ENCODE measurements around the gene CAPN2.
A peak's percentile ranks its signal among the peaks of the same experiment; 100 is the strongest.

The CAPN2 gene

DNA sequence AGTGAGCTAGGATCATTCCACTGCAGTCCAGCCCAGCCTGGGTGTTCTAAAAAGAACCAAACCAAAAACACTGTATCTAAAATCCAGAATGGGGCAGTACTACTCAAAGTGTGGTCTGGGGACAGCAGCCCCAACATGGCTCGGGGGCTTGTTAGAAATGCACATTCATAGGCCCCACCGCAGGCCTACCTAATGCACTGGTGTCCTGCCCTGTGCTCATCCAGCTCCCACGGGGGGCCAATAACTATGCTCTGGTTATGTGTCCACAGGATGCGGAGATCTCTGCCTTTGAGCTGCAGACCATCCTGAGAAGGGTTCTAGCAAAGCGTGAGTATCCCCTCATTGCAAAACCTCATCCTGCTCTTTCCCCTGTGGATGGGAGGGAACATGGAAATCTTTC lies 51.5 kb downstream of the CAPN2 start:
- no peak for DNase-seq

DNA sequence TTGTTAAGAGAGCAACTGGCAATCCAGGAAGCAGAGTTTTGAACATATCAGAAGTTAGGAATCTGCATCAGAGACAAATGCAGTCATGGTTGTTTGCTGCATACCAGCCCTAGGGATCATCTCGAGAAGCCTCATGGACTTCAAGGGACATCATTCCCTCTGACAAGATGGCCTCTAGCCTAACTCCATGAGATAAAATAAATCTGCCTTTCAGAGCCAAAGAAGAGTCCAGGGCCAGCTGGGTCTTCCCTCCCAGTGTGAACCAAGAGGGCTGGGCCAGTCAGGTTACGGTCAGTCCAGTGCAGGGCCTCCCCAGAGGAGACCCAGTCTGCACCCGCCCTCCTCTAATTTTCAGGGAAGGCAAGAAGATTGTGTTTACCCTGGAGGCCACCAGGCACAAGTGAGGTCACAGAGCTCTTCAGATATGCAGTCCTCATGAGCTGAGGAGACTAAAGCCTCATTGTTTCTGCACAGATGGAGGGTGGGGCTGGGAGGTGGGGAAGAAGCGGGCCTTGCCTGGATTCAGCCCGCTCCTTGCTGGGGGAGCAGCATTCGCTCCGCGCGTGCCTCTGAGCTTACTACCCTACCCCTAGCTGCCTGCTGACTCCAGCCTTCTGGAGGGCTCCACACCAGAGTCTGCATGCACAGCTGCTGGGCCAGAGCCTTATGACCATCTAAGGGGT lies 52.8 kb downstream of the CAPN2 start:
- peak; percentile 38 for DNase-seq

DNA sequence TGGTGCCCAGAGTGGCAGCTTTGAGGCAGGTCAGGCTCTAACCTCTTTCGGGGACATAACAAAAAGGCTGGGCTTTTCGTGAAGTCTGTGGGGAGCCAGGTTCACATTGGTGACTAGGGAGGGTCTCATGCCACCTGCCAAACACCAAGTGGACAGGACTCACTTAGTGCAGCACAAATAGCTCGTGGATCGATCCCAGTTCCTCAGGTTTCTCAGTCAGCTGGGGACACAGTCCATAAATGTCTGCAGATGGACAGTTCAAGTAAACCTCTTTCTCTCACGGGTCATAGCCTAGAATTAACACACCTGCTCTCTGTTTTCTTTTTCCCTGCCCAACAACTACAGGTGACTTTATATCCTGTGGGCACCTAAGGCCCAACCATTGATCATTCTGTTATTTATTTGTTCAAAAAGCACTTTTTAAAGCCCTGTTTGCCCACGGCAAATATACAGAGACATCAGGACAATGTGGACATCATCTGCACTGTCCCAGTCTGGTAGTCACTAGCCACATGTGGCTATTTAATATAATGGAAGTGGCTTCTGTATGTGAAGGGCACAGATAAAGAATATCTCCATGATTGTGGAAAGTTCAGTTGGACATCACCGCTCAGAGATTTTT lies 53.5 kb downstream of the CAPN2 start:
- DNase-seq = peak; percentile 41

DNA sequence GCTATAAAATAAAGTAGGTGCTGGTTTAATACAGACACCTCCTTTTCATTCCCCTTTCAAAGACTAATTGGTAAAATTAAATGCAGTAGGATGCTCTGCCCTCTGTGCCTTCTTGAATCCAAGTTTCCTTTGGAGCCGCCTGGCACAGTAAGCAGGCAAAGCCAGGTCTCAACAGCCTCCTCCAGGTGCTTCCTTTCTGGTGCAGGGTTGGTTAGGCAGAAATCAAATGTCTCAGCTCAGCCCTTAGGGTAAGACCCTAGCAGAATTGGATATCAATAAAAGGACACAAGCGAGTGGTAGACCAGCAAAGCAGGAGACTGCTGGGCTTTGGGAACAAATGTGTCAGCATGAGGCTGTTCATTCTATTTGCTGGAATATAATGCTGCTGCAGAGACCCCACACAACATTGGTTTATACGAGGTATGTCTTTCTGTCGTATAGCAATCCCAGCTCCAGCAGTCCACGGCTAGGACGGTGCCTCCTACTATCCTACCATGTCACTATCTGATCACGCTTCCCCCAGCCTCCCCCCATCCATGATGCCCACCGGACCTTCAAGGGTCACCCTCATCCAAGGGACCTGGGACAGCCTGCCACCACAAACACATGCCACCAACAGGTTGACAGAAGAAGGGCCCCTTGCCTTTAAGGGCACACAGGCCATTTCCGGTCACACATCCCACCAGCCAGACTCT lies 58.4 kb downstream of the CAPN2 start:
- DNase-seq = no peak

DNA sequence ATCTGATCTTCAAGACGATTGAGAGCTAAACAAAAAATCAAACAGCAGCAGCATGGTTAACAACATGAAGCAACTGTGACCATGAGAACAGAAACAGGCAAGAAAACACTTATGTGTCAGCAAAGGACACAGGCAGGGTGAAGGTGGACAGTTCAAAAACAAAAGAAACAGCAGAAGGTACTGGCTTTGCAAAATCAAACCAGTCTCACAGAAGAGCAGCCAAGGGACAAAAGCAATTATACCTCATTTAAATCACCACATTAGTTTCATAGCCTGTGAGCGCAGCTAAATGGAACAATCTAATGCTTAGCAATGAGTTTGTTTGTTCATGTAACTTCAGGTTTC lies 59.1 kb downstream of the CAPN2 start:
- no peak for DNase-seq

DNA sequence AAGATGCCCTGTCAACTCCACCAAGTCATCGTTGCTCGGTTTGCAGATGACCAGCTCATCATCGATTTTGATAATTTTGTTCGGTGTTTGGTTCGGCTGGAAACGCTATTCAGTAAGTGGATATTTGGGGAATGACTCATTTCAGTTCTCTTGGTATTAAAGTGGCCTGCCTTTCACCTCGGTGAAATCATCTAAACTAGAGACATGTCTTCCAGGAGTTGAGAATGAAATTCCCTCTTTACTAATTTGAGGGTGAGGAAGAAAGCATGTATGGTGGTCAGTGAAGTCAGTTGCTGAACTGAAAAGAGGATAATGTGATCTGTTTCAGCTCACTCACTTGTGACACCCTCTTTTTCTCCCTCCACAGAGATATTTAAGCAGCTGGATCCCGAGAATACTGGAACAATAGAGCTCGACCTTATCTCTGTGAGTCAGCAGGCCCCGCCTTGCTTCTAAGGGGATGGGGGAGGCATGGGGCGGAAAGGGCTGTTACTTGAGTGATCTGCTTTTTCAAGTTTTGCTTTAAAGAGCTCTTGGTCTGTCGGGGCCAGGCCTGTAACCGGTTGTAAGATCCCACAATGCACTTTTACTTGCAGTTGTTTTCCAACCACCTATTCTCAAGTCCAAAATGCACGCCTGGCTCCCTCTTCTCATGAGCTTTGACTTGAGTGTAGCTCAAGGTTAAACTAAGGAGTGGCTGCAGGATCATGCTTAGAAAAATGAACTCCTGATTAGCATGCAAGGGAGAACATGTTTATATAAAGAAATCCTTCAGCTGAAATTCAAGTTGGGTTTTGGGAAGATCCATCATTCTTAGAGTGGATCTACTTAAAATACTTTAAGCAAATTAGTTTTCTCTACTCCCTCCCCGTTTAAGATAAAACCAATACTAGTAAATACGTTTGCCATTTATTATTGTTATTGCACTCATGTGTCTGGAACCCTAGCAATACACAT lies 59.8 kb downstream of the CAPN2 start:
- DNase-seq = no peak

DNA sequence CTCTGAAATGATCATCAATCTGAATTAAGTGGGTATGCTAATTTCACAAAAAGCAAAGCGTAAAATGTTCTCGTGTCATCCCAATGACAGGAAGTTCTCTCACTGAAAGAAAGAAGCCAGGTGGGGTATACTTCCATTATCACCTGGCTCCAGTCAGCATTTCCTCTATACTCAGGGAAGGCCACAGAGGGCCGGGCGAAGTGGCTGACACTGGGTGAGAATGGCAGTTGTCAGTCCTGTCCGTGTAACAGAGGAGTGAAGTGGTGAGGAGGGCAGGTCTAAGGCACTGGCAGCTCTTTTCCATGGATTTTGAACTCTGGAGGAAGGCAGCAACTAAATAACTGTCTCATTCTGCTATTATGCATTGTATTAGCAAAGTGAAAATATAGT lies 60.4 kb downstream of the CAPN2 start:
- DNase-seq = no peak

DNA sequence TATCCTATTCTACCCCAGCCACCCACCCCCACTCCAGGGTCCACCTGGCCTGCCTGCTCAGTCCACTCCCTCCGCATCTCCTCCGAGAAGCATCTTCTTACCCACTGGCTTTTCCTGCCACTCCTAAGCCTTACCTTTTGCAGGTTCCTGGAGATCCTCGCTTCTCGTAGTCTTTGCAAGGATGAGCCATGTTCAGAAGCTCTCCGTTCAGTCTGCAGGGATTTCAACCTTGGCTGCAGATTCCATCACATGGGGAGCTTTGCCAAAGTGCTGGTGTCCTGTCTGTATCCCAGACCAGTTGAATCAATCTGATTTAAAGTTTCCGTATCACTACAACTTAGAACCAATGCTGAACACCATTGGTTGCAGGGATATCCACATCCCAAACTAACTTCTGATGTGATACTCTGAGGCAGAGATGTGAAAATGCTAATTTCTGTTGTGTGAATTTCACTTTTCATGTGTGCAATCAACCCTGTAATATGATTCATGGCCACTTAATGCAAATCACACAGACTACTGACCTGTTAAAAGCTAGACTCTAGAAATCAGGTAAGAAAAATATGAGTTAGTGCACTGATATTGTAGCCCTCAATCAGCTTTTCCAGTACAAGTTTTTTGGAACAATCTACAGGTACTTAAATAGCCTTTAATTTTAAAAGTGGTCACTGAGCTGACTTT lies 61.9 kb downstream of the CAPN2 start:
- no peak for DNase-seq

DNA sequence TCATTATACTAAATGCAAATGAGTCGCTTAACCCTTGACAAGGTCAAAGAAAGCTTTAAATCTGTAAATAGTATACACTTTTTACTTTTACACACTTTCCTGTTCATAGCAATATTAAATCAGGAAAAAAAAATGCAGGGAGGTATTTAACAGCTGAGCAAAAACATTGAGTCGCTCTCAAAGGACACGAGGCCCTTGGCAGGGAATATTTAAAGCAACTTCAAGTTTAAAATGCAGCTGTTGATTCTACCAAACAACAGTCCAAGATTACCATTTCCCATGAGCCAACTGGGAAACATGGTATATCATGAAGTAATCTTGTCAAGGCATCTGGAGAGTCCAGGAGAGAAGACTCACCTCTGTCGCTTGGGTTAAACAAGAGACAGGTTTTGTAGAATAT lies 62.7 kb downstream of the CAPN2 start:
- no peak for DNase-seq

DNA sequence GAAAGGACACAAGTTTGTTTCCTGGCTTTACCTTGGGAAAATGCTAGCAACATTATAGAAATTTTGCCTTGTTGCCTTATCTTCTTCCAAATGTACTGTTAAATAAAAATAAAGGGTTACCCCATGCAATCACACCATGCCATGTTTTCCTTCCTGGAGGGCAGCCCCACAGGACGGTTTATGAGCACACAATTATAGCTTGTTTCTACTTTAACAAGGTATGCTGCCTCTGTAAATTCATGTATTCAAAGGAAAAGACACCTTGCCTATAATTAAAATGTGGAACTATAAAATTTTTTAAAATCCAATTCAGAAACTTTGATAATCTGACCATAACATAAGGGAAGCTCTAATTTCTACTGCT lies 63.4 kb downstream of the CAPN2 start:
- DNase-seq = no peak

DNA sequence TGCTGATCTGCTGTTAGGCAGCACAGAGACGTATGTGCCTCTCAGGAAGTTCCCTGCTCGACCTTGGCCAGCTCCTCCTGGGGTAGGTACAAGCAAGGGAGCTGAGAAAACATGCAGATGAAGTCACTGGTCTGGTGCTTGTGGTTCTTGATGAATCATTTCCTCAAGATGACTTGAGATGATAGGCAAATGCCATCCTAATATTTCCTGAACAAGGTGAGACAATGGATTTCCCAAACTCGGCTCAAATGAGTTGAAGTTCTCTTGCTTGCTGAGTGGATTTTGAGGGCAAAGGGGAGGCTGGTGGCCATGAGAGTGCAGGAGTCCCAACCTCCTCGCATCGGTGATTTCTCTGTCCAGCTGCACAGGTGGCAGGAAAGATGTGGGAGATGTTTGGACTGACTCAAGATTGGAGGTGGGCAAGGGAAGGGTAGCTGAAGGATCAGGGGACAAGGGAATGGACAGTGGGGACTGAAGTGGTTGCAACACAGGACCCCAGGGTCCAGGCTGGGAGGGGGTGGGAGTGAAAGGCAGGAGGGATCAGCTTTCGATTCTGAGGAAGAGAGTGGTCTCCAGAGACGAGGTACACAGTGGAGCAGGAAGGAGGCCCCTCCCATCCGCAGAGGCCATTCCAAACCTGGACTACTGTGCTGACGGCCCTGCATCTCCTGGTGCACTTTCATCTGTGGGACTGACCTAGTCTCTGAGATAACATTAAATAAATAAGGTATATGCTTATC lies 63.9 kb downstream of the CAPN2 start:
- DNase-seq = no peak

DNA sequence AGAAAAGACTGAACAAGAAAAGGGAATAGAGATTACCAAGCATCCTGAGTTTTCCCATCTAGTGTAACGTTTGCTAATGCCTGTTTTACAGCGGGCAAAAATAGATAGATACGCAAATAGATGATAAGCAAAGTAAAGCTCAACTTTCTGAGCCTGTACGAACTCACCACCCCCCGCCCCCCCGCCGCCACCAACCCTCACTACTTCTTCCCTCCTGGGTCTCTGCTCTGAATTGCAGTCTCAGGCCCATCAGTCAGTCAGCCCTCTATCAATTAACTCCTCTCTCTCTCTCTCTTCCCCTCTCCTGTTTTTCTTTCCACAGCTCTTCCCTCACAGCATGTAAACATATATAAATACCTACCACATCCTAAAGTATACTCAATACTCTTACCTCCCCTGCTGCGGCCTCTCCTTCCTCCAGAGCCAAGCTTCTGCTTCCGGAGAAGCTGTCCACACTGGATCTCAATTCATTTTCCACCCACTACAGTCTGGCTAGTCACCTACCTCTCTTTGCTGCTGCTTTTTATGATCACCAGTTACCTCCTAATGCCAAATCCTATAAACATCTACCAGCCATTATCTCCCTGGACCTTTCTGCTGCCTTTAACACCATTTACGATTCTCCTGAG lies 64.6 kb downstream of the CAPN2 start:
- DNase-seq = no peak

DNA sequence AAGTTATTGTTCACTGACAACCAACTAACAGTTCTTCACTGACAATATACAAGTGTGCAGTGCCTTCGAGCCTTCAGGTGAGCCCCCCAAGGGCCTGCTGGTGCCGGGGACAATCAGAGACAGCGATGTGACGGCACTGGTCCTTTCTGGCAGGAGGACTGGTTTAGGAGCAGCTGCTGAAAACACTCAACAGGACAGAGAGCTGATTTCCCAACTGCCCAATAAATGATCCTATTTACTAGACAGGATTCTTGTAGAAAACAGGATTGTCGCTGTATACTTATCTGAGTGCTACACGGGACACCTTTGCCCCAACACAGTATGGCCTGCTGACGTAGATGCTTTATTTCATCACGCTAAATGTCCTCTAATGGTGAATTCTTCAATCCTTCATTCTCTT lies 68.0 kb downstream of the CAPN2 start:
- DNase-seq = no peak

DNA sequence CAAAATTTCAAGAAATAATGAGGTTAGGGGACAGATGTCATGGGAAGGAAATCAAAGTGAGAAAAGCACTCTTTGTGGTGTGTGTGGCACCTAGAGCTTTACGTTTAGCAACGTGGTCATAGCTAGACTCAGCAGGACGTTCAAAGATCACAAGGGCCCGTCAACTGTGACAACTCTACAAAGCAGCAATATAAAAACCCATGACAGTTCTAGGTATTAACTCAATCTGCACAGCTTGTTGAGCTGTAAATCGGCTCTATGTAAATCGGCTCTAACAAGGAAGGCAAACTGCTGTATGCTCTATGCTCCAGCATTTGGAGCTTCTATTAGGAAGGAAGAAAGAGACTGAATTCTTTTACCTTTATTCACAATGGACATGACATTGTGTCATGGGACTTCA lies 68.6 kb downstream of the CAPN2 start:
- no peak for DNase-seq

DNA sequence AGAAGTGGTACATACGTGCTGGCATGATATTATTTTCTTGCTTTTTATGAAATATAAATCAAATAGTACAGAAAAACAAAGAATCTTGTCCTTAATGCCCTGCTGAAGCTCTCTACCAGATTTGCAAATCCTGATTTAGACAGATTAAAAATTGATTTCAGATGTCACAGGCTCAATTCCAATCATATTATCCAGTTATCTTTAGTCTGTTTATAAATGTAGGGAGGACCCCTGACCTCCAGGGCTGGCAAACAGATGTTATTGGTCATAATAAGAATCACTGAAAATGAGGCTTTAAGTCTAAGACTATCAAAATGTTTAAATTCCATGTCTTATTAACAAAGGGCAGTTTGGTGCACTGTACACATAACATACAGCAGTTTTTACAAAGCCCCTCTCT lies 71.3 kb downstream of the CAPN2 start:
- DNase-seq = no peak

DNA sequence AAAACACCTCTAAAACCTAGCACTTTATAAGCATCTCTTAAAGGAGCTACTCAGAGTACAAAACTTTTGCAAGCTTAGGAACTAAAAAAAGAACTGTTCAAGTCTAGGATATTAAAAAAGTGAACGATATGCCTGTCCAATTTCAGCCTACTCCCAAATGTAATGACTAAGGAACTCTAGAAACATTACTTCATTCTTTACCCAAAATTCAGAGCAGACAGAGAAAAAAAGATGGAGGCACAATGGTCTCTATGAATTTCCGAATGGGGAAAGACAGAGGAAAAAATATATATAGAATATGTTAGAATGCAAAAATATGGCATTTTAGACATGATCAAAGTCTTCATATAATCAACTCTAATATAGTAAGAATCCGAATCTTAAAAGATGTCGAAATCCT lies 72.2 kb downstream of the CAPN2 start:
- DNase-seq = no peak

DNA sequence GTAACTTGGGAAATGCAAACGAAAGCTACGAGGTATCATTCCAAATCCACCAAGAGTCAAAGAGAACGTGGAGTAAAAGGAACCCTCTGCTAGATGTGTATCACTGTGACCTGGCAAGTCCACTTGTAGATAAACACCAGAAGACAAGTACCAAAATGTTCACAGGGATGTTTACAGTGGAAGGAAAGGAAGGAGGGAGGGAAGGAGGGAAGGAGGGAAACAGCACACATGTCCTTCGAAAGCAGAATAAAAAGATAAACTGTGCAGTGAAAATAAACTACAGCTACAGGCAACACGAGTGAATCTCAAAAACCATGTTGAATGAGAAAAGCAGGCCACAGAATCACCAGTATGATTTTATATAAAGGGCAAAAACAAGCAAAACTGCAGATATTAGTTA lies 73.5 kb downstream of the CAPN2 start:
- no peak for DNase-seq

DNA sequence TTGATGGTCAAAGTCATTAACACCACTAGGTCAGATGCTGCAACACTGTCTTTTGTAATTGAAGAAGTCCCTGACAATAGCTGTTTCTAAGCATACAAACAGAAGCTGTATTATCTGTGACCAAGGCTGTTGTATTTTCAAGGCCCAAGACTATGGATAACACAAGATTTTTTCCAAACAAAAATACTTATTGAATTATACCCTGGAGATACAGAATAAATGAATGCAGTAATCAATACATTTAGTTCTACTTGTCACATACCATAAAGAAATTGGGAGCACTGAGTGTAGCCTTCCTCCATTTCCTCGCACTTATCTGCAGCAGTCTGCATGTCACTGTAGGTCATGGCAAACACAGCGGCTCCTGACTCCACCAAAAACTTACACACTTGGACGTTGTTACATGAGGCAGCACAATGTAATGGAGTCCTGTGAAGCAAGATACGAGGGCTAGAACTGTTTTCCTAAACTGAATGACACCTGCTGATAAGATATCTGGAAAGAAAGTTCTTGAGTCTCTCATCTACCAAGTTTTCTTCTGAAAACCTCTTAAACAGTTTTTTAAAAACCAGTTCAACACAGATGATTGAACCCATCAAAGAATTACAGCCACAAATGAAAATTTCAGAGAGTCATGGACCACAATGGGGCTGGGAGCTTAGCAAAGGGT lies 76.5 kb downstream of the CAPN2 start:
- DNase-seq = no peak

DNA sequence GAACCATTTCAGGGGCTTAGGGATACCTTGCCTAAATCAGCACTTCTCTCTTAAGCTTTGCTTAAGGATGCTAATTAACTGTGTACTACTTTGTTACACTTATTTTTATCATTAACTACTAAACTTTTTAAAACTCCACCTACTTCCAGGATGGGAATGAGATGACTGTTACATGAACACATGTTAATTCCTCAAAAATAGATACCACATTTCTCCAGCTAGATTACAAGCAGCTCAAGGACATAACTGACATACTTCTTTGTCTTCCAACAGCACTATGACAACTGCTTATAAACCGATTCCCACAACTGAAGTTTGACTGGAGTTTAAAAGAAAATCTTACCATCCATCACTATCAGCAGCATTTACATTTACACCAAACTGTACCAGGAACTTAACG lies 79.7 kb downstream of the CAPN2 start:
- no peak for DNase-seq

DNA sequence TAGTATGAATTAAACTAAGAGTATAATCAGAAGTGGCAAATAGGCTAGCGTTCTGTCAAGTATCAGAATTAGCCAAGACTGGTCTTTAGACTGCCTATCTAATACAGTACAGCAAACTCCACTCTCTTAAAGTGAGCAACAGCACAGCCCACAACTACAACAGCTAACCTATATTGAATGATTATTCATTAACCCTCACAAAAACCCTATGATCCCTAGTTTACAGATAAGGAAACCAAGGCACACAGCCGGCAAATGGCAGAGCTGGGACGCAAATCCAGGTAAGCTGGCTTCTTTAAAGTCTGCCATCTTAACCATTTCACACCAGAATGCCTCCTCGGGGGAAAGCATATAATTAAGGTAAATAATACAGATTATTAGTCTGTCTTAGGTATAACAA lies 81.4 kb downstream of the CAPN2 start:
- no peak for DNase-seq

All from COR-L47 (cell line).